Measurements from ENCODE around the gene PRRT3. TPM values are rescaled to one million over a fixed set of nuclear protein-coding genes. Genes with fewer than 3 reads are reported as not detected.
A peak's percentile ranks its signal among the peaks of the same experiment; 100 is the strongest.

The PRRT3 gene
- total and polyA plus RNA-seq, 2 of the 13 experiments (the other 11 are each of a cell fraction or from before 2014, with no cell fraction given): 0.22 to 0.44 TPM

- TF ChIP-seq FOXK1 (CRISPR knock-in tag; IDR thresholded peaks at IDR 0.05; ENCODE audit: borderline replicate concordance, low read depth): peak; percentile 81; the same call in 1 of the 2 replicates
- TF ChIP-seq CHD4 (IDR thresholded peaks at IDR 0.05; ENCODE audit: borderline replicate concordance, low read length): peak; percentile 65
- TF ChIP-seq POGZ (CRISPR knock-in tag; IDR thresholded peaks at IDR 0.05): peak; percentile 66
- TF ChIP-seq NFKBIZ (CRISPR knock-in tag; IDR thresholded peaks at IDR 0.05): 0 out of 2 replicates have a peak, but pooled peaks have one; percentile 21
- no peak for TF ChIP-seq MTF2 (CRISPR knock-in tag; IDR thresholded peaks at IDR 0.05; ENCODE audit: borderline replicate concordance)
- peak; percentile 66 to 88 for TF ChIP-seq POLR2A (IDR thresholded peaks at IDR 0.05; ENCODE audit: insufficient read depth in 1 of 2, low read depth in 2 of 2, low read length in 2 of 2)
- TF ChIP-seq ZNF614 (CRISPR knock-in tag; IDR thresholded peaks at IDR 0.05; ENCODE audit: borderline replicate concordance): peak; percentile 41; the same call in 1 of the 2 replicates
- TF ChIP-seq, protein P1, sequence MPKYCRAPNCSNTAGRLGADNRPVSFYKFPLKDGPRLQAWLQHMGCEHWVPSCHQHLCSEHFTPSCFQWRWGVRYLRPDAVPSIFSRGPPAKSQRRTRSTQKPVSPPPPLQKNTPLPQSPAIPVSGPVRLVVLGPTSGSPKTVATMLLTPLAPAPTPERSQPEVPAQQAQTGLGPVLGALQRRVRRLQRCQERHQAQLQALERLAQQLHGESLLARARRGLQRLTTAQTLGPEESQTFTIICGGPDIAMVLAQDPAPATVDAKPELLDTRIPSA (CRISPR knock-in tag; IDR thresholded peaks at IDR 0.05; ENCODE audit: borderline replicate concordance): no peak
- TF ChIP-seq FOSL2 (CRISPR knock-in tag; IDR thresholded peaks at IDR 0.05): peak; percentile 31; the same call in 1 of the 2 replicates
- no peak for TF ChIP-seq ZNF598 (CRISPR knock-in tag; IDR thresholded peaks at IDR 0.05; ENCODE audit: borderline replicate concordance)
- peak; percentile 25; the same call in 1 of the 2 replicates for TF ChIP-seq MIXL1 (CRISPR knock-in tag; IDR thresholded peaks at IDR 0.05)
- peak; percentile 91 for TF ChIP-seq FOXK2 (IDR thresholded peaks at IDR 0.05)
- TF ChIP-seq, protein P2, sequence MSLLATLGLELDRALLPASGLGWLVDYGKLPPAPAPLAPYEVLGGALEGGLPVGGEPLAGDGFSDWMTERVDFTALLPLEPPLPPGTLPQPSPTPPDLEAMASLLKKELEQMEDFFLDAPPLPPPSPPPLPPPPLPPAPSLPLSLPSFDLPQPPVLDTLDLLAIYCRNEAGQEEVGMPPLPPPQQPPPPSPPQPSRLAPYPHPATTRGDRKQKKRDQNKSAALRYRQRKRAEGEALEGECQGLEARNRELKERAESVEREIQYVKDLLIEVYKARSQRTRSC (CRISPR knock-in tag; IDR thresholded peaks at IDR 0.05; ENCODE audit: low read depth): peak; percentile 26; the same call in 1 of the 2 replicates
- no peak for TF ChIP-seq ZNF577 (CRISPR knock-in tag; IDR thresholded peaks at IDR 0.05; ENCODE audit: borderline replicate concordance, low read depth)
- 0 out of 2 replicates have a peak, but pooled peaks have one; percentile 33 for TF ChIP-seq ZNF777 (CRISPR knock-in tag; IDR thresholded peaks at IDR 0.05)
- no peak for TF ChIP-seq GLMP (CRISPR knock-in tag; IDR thresholded peaks at IDR 0.05; ENCODE audit: borderline replicate concordance)
- peak; percentile 9; the same call in 1 of the 2 replicates for TF ChIP-seq TBX3 (IDR thresholded peaks at IDR 0.05; ENCODE audit: borderline replicate concordance)
- no peak; the same call in 1 of the 2 replicates for TF ChIP-seq GTF2F1 (IDR thresholded peaks at IDR 0.05; ENCODE audit: low read length)
- TF ChIP-seq, protein P3, sequence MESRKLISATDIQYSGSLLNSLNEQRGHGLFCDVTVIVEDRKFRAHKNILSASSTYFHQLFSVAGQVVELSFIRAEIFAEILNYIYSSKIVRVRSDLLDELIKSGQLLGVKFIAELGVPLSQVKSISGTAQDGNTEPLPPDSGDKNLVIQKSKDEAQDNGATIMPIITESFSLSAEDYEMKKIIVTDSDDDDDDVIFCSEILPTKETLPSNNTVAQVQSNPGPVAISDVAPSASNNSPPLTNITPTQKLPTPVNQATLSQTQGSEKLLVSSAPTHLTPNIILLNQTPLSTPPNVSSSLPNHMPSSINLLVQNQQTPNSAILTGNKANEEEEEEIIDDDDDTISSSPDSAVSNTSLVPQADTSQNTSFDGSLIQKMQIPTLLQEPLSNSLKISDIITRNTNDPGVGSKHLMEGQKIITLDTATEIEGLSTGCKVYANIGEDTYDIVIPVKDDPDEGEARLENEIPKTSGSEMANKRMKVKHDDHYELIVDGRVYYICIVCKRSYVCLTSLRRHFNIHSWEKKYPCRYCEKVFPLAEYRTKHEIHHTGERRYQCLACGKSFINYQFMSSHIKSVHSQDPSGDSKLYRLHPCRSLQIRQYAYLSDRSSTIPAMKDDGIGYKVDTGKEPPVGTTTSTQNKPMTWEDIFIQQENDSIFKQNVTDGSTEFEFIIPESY (CRISPR knock-in tag; IDR thresholded peaks at IDR 0.05): peak; percentile 19; the same call in 1 of the 2 replicates
- TF ChIP-seq CCAR2 (optimal IDR thresholded peaks at IDR 0.05; ENCODE audit: low read depth, low read length): no peak
- peak; percentile 38; the same call in 1 of the 2 replicates for TF ChIP-seq SIX1 (CRISPR knock-in tag; IDR thresholded peaks at IDR 0.05; ENCODE audit: borderline replicate concordance)
Observed at GRCh38 chr3:9897408-9898372, 54.5 kb downstream of the PRRT3 start (continued).

Measured in HepG2 (cell line).